Muscle of leg (tissue), 11 donors: Measurements from ENCODE around the gene AAK1. TPM values are rescaled to one million over a fixed set of nuclear protein-coding genes. Genes with fewer than 3 reads are reported as not detected.

Experiments used
- DNase-seq: peaks from one replicate; pipeline ENCODE4 v3.0.0; 2013
- H3K27ac ChIP-seq: one replicate; pipeline ENCODE4 v1.5.1; 2013; ENCODE audit warnings: mild to moderate bottlenecking, low read length, control low read depth
- H3K27me3 ChIP-seq: one replicate; pipeline ENCODE4 v1.6.1; 2013; ENCODE audit warnings: low read length; ENCODE audit not compliant: control insufficient read depth, insufficient read depth
- H3K36me3 ChIP-seq: one replicate; pipeline ENCODE4 v1.6.1; 2013; ENCODE audit warnings: low read length; ENCODE audit not compliant: control insufficient read depth, insufficient read depth
- H3K4me1 ChIP-seq: one replicate; pipeline ENCODE4 v1.6.1; 2013; ENCODE audit warnings: low read length; ENCODE audit not compliant: control insufficient read depth, insufficient read depth
- H3K4me3 ChIP-seq: one replicate; pipeline ENCODE4 v1.5.1; 2013; ENCODE audit warnings: low read length, control low read depth
- H3K9me3 ChIP-seq: replicated peaks from 2 replicates; pipeline ENCODE4 v1.6.1; 2013; ENCODE audit warnings: low read depth, low read length; ENCODE audit not compliant: control insufficient read depth
- WGBS: methylation state at CpG from one replicate; pipeline ENCODE4 v1.1.5; 2013; ENCODE audit warnings: missing lambda C conversion rate; ENCODE audit not compliant: insufficient coverage; 5-methylcytosine and 5-hydroxymethylcytosine counted together
- polyA plus RNA-seq, 8 donors: library from polyadenylated mRNA; unstranded; fragments of 120-200 nt; gene quantifications; one replicate each; pipeline versions ENCODE4 v1.2.1 to v1.2.3, GENCODE V29; 2013; ENCODE audit warnings: inconsistent platforms in 1 of 8, low replicate concordance in 1 of 8; ENCODE audit not compliant: insufficient read length in 8 of 8, insufficient read depth in 1 of 8
- total RNA-seq: library from RNA; stranded (reverse); fragments of 120-200 nt; gene quantifications from one replicate; pipeline ENCODE4 v1.2.4, GENCODE V29; 2013

AAK1 gene
- total and polyA plus RNA-seq, 9 donors: 9.3 to 20.6 (median 14.4) TPM

DNA sequence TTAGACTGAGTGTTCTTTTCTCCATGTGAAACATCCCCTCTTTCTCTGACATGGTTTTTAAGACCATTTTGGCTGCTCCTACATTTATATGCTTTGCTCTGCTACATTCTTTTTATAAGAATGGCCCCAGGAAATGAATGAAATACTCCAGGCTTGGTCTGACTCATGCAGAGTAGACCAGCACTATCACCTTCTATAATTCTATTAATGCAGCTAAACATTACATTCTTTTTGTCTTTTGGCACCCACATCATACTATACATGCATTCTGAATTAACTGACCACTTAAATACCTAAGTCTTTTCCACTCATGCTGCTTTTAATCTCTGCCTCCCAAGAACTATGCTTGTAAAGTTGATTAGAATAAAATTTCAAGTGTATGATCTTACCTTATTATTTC is 94.1 kb downstream of the AAK1 start:
- DNase-seq: no peak
- H3K4me1 ChIP-seq: peaks cover 2% of the 10 kb centered on the region
- H3K27ac ChIP-seq: no peak overlapping the region
- H3K36me3 ChIP-seq: peaks cover 5% of the 10 kb centered on the region
- H3K9me3 ChIP-seq: no peaks in the 10 kb centered on the region
- H3K27me3 ChIP-seq: no peaks in the 10 kb centered on the region
- H3K4me3 ChIP-seq: no peak overlapping the region

DNA sequence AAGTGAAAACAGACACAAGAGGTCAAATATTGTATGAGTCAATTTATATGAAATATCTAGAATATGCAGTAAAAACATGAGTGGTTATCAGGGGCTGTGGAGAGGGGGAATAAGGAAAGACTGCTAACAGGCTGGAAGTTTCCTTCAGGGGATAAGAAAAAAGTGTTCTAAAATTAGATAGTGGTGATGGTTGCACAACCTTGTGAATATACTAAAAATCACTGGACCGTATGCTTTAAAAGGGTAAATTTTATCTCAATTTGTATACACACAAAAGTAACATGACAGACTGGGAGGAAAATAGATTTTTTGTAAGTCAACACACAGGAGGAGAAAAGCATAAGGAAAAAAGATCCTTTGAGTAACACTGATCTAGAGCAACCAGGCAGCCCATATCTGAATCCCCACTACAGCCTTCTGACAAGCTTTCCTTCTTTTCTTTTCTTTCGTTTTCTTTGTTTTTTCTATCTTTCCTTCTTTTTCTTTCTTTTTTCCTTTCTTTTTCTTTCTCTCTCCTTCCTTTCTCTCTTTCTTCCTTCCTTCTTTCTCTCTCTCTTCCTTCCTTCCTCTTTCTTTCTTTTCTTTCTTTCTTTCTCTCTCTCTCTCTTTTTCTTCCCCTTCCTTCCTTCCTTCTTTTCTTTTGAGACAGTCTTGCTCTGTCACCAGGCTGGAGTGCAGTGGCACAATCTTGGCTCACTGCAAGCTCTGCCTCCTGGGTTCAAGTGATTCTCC is 95.4 kb downstream of the AAK1 start:
- H3K9me3 ChIP-seq: no peaks in the 10 kb centered on the region
- no peak overlapping the region for H3K4me3 ChIP-seq
- no peak for DNase-seq
- H3K36me3 ChIP-seq: peaks cover 5% of the 10 kb centered on the region
- WGBS: 100% methylated on average over 1 of the region's 2 CpGs
- H3K27me3 ChIP-seq: no peaks in the 10 kb centered on the region
- H3K4me1 ChIP-seq: peaks cover 2% of the 10 kb centered on the region
- H3K27ac ChIP-seq: no peak overlapping the region

DNA sequence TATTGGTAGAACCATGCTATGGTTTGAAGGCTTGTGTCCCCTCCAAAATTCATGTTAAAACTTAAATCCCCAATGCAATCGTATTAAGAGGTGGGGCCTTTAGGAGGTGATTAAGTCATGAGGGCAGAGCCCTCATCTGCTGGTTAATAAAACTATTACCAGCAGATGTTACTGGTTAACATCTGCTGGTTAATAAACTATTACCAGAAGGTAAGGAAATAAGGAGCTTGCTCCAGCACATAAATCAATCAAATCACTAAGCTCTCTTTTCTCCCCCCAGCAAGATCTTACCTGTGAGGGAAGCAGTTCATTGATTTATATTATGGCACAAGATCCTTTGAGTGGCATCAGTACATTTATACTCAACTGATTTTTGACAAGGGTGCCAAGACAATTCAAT is 96.9 kb downstream of the AAK1 start:
- H3K4me1 ChIP-seq: peaks cover 2% of the 10 kb centered on the region
- H3K27ac ChIP-seq: no peak overlapping the region
- no peak for DNase-seq
- WGBS: no CpG with 5 or more reads among the region's 1 CpG
- H3K36me3 ChIP-seq: peaks cover 9% of the 10 kb centered on the region
- no peaks in the 10 kb centered on the region for H3K9me3 ChIP-seq
- H3K4me3 ChIP-seq: no peak overlapping the region
- no peaks in the 10 kb centered on the region for H3K27me3 ChIP-seq

DNA sequence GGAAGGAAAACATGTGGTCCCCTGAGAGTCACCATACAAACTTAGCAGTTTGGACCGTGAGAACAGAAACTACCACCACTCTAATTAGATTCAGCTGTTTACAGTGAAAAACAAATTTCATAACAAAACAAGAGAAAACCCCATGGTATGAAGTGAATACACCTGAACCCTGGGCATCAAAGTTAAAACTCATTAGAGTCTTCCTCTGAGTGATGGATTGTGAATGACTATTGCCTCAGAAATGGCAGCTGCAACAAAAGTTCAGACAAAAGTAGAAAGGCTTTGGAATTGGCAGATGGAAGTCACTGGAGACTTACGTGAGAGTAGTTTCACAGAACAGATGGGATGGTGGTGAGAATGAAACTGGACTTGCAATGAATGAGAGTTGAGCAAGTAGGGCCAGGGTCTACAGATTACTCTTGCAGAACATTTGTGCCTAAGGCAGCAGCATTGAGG is 98.0 kb downstream of the AAK1 start:
- Histone ChIP-seq H3K4me3 (no peak overlapping the region), H3K27ac (no peak overlapping the region), H3K36me3 (peaks cover 8% of the 10 kb centered on the region), H3K27me3 (no peaks in the 10 kb centered on the region), H3K4me1 (peaks cover 2% of the 10 kb centered on the region), H3K9me3 (no peaks in the 10 kb centered on the region)
- DNase-seq: peak; percentile 74
- WGBS: 31% methylated on average over 1 of the region's 2 CpGs

DNA sequence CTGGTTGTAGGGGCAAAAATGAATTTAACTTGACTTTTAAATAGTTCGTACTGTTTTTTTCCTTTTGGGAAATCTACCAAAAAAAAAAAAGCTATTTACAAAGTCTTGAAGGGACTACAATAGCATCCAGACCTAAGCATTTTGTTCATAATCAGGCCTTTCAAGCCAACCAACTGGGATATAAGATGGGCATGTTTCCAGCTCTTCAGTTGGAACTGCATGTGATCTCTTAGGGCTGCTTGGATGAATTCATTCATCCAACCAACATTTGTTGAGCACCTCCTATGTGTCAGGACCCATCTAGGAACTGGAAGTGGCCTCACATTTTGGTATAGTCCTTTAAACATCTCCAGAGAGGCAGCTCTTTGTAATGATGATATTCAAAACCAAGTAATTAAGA is 98.6 kb downstream of the AAK1 start:
- peak; percentile 77 for DNase-seq
- H3K4me3 ChIP-seq: no peak overlapping the region
- no peaks in the 10 kb centered on the region for H3K9me3 ChIP-seq
- no CpG with 5 or more reads among the region's 1 CpG for WGBS
- peaks cover 2% of the 10 kb centered on the region for H3K4me1 ChIP-seq
- H3K27me3 ChIP-seq: no peaks in the 10 kb centered on the region
- H3K27ac ChIP-seq: no peak overlapping the region
- peaks cover 10% of the 10 kb centered on the region for H3K36me3 ChIP-seq

DNA sequence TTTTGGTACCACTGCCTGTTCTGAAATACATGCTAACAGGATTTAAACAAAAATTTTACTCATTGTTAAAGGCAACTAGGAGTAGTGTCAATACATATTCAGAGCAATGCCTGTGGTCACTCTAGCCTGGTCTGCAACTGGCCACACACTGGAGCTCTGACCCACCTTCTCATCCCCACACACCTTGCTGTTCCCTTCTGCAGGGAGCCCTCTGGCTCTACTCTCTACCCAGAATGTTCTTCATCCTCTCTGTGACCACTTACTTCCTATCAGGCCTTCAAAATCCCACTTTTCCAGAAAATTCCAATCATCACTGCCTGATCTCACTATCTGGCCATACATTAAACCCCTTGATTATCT is 104.0 kb downstream of the AAK1 start:
- Histone ChIP-seq H3K9me3 (no peaks in the 10 kb centered on the region), H3K27me3 (no peaks in the 10 kb centered on the region), H3K36me3 (peaks cover 26% of the 10 kb centered on the region), H3K4me3 (no peak overlapping the region), H3K27ac (no peak overlapping the region), H3K4me1 (no peaks in the 10 kb centered on the region)
- DNase-seq: no peak

DNA sequence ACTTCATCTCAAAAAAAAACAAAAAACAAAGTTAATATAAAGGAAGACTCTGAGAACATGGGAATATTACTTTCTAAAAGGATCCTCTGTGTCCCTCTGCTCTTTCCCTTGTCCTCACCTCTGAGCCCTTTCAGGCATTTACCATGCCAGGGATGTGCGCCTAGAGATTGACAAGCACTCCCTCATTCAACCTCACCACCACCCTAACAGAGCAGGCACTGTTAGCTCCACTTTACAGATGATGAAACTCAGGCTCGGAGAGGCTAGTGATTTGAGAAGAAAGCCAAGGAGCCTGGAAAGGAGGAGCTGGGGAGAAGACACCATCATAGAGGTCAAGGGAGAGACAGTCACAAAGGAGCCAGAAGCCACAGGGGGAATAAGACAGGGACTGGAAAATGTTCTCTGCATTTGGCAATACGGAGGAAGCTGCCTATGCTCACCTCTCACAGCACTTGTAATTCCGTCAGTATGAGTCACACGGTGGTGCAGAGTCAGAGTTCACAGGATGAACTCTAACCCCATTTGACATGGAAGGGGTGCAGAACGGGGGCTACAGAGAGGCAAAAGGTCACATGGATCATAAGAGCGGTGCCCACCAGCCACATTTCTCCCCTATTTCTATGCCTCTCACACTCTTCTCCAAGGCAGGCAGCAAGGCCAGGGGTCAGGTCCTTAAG is 104.5 kb downstream of the AAK1 start:
- H3K9me3 ChIP-seq: peaks cover 2% of the 10 kb centered on the region
- H3K27ac ChIP-seq: no peak overlapping the region
- DNase-seq: no peak
- H3K4me1 ChIP-seq: no peaks in the 10 kb centered on the region
- no peak overlapping the region for H3K4me3 ChIP-seq
- WGBS: 74% methylated on average over 5 of the region's 7 CpGs
- H3K36me3 ChIP-seq: peaks cover 28% of the 10 kb centered on the region
- H3K27me3 ChIP-seq: no peaks in the 10 kb centered on the region

DNA sequence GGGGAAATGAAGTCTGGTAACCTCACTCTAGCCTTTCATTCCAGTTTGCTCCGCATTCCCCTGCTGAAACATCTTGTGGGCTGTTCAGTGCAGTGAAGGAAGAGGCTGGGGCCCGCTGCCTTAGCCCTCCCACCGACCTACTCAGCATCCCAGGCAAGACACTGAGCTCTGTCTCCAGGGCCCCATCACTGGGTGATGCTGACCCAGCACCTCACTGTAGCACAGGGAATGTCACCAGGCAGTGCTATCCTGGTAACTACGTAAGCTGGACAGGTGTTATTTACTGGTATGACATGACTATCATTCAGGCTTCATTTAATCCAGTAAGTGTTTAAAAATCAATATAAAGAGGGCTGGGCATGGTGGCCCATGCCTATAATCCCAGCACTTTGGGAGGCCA is 105.3 kb downstream of the AAK1 start:
- no peak overlapping the region for H3K4me3 ChIP-seq
- WGBS: 80% methylated on average over 1 of the region's 4 CpGs

DNA sequence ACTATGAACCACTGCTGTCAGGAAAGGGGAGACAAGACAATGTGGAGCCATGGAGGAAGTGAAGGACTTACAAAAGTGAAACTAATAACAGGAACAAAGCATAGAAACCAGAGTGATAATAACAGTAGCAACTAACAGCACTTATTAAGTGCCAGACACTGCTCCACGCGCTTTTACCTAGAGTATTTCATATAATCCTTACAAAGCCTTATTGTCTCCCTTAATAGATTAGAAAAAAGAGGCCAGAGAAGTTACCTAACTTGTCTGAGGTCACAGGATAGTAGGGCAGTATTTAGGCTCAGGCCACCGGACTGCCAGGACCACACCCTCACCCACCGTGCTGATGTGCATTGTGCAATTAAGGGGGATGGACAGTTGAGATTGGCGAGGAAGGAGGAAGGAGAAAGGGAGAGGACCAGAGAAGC is 107.7 kb downstream of the AAK1 start:
- Histone ChIP-seq H3K36me3 (peaks cover 28% of the 10 kb centered on the region), H3K27ac (no peak overlapping the region), H3K9me3 (peaks cover 13% of the 10 kb centered on the region)

More for the DNA sequence above, 105.3 kb downstream of the AAK1 start:
- H3K27me3 ChIP-seq: no peaks in the 10 kb centered on the region
- H3K9me3 ChIP-seq: peaks cover 8% of the 10 kb centered on the region
- H3K4me1 ChIP-seq: no peaks in the 10 kb centered on the region
- H3K36me3 ChIP-seq: peaks cover 28% of the 10 kb centered on the region
- no peak overlapping the region for H3K27ac ChIP-seq
- DNase-seq: no peak

DNA sequence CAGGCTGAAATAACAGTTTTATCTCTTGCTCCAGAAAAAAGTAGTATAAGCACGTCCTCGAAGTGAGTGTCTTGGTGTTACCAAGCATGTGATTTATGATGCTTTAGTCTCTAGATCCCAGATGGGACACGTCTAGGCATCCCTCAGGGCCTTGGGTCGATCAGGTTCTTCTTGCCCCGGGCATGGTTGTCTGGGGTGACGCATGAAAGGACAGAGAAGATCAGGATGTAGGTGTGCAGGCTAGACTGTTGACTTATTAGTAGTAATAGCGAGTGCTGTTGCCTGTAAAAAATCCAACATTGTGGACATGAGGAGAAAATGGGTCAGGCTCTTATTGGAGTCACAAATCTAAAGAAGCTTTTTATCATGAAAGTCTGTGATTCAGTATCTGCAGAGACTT is 112.4 kb downstream of the AAK1 start:
- 79% methylated on average over 7 of the region's 7 CpGs for WGBS
- Histone ChIP-seq H3K4me1 (no peaks in the 10 kb centered on the region), H3K9me3 (peaks cover 13% of the 10 kb centered on the region), H3K27me3 (no peaks in the 10 kb centered on the region), H3K27ac (no peak overlapping the region), H3K36me3 (peaks cover 31% of the 10 kb centered on the region), H3K4me3 (no peak overlapping the region)
- no peak for DNase-seq

More for the DNA sequence above, 107.7 kb downstream of the AAK1 start:
- H3K4me3 ChIP-seq: no peak overlapping the region
- no peaks in the 10 kb centered on the region for H3K4me1 ChIP-seq
- no peak for DNase-seq
- 71% methylated on average over 2 of the region's 5 CpGs for WGBS
- no peaks in the 10 kb centered on the region for H3K27me3 ChIP-seq
